Measurements from ENCODE around the gene CACNA1S. TPM values are rescaled to one million over a fixed set of nuclear protein-coding genes. Genes with fewer than 3 reads are reported as not detected.

The CACNA1S gene
- total RNA-seq, 1 donor from 2014 or later: 0.07 TPM

GRCh38 chr1:201090541-201090940, 21.7 kb downstream of the CACNA1S start:
- Mint-ChIP-seq H3K36me3 (ENCODE audit: low read depth) (no peaks in the 10 kb centered on the region), H3K4me3 (no peak overlapping the region), H3K27ac (ENCODE audit: unreplicated experiment) (no peak overlapping the region), H3K9me3 (no peaks in the 10 kb centered on the region), H3K27me3 (ENCODE audit: low read depth) (no peaks in the 10 kb centered on the region), H3K4me1 (peaks cover 9% of the 10 kb centered on the region)
- TF ChIP-seq CTCF (conservative IDR thresholded peaks at IDR 0.05): no peak
- no peak for DNase-seq (ENCODE audit: low read depth, low spot score)

DNA sequence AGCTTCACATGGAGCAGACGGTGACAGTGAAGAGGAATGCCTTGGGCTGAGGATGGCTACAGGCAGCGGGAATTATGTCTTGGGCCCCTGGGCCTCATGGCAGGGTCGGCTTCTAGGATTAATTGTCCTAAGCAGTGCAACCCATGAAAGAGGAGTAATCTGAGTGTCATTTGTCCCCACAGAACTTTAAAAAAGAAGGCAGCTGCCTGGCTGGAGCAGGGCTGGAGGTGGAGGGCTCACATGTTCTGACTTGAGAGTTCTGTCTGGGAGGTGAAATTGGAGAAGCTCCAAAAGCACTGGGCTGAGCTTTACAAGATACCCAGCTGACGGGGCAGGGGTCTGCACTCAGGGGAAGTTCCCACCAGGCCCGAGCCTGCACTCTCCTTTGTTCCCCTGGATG, 22.6 kb downstream of the CACNA1S start:
- Mint-ChIP-seq H3K4me3 (no peak overlapping the region), H3K9me3 (no peaks in the 10 kb centered on the region), H3K27ac (ENCODE audit: unreplicated experiment) (peak overlapping the region; percentile 58), H3K4me1 (peaks cover 13% of the 10 kb centered on the region), H3K36me3 (ENCODE audit: low read depth) (no peaks in the 10 kb centered on the region), H3K27me3 (ENCODE audit: low read depth) (no peaks in the 10 kb centered on the region)
- DNase-seq (ENCODE audit: low read depth, low spot score): no peak
- no peak for TF ChIP-seq CTCF (conservative IDR thresholded peaks at IDR 0.05)

DNA sequence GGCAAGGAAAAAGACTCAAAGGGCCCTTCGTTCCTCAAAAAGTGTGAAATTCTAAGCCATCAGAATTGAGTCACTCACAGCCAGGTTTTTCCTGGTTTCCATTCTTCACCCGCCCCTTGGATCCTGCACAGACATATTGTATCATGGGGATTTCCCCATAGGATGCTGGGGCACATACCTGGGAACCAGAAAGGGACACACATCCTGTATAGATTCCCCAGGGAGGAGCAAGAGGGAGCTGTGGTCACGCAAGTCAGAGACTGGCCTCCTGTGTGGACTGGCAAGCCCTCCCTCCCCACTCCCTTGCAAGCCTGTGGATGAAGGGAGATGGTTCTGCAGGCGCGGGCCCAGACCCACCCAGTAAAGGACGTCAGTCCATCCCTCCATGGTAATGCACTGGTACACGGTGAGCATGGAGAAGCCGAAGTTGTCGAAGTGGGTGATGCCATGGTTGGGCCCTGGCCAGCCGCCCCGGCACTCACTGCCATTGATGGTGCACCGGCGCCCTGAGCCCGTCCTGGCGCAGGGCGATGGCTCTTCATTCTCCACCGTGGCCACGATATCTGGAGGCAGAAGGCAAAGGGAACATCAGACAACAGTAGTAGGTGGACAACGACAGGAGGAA, 23.2 kb downstream of the CACNA1S start:
- Mint-ChIP-seq H3K9me3 (no peaks in the 10 kb centered on the region), H3K36me3 (ENCODE audit: low read depth) (no peaks in the 10 kb centered on the region), H3K27me3 (ENCODE audit: low read depth) (no peaks in the 10 kb centered on the region), H3K27ac (ENCODE audit: unreplicated experiment) (no peak overlapping the region), H3K4me3 (no peak overlapping the region), H3K4me1 (peaks cover 19% of the 10 kb centered on the region)
- no peak for TF ChIP-seq CTCF (conservative IDR thresholded peaks at IDR 0.05)
- DNase-seq (ENCODE audit: low read depth, low spot score): no peak

DNA sequence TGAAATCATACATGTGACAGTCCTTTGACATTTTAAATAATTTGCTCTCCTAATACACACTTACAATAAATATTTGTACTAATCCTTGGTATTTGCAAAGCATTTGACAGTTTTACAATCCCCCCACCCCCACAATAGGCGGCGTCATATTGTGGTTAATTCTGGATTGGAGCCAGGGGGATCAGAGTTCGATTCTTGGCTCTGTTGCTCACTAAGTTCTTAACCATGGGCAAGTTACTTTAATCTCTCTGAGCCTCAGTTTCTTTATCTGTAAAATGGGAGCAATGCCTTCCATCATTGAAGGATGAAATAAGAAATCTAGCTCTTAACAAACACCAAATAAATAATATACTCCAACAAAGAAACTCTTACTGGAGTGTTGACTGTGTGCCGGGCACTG, 23.8 kb downstream of the CACNA1S start:
- TF ChIP-seq CTCF (conservative IDR thresholded peaks at IDR 0.05): no peak
- Mint-ChIP-seq H3K4me1 (peaks cover 24% of the 10 kb centered on the region), H3K9me3 (no peaks in the 10 kb centered on the region), H3K27me3 (ENCODE audit: low read depth) (no peaks in the 10 kb centered on the region), H3K36me3 (ENCODE audit: low read depth) (no peaks in the 10 kb centered on the region), H3K4me3 (no peak overlapping the region), H3K27ac (ENCODE audit: unreplicated experiment) (no peak overlapping the region)
- DNase-seq (ENCODE audit: low read depth, low spot score): no peak

GRCh38 chr1:201085902-201086735, 26.1 kb downstream of the CACNA1S start:
- peak; percentile 16 for DNase-seq (ENCODE audit: low read depth, low spot score)
- H3K27me3 Mint-ChIP-seq (ENCODE audit: low read depth): no peaks in the 10 kb centered on the region
- H3K36me3 Mint-ChIP-seq (ENCODE audit: low read depth): no peaks in the 10 kb centered on the region
- no peaks in the 10 kb centered on the region for H3K9me3 Mint-ChIP-seq
- H3K4me1 Mint-ChIP-seq: peaks cover 24% of the 10 kb centered on the region
- H3K4me3 Mint-ChIP-seq: no peak overlapping the region
- no peak overlapping the region for H3K27ac Mint-ChIP-seq (ENCODE audit: unreplicated experiment)
- peak; percentile 54 for TF ChIP-seq CTCF (conservative IDR thresholded peaks at IDR 0.05)

Data from neural crest cell (in vitro differentiated cells).